HG03439 (cell line): Measurements from ENCODE around the gene WRAP73.

ENCODE experiments used
- ATAC-seq: cut with Tn5 transposase; IDR thresholded peaks from one replicate; pipeline ENCODE4 v1.9.1; 2021; ENCODE audit warnings: mild to moderate bottlenecking, moderate library complexity; ENCODE audit not compliant: unreplicated experiment

The WRAP73 gene

DNA sequence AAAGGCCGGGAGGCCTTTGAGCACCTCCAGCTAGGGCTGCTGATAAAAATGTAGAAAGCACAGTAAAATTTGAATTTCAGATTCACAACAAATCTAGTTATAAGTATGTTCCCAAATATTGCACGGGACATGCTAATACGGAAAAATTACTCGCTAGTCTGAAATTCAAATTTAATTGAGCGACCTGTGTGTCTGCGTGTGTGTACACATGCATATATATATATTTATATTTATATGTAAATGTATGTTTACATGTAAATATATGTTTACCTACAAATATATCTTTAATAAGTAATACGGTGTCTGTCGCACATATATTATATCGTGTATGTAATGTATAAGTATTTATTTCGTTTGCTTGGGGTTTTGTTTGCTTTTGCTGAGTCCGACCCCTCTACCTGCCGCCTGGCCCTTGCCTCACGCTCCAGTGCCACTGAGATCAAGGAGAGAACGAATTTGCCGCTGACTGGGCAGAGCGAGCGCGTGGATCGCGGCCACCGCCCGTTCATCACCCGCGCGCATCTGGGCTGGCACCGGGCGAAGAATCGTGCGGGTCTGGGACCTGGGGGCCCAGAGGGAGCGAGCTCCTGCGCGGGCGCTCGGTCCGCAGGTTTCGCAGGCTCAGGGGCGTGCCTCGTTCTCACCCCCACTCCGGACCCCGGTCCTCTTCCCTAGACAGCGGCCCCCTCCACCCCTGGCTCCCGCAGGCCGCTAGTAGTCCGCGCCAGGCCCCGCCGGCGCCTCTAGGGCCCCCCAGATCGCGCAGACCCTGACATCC lies 534 bp upstream of the WRAP73 start:
- no peak for ATAC-seq

DNA sequence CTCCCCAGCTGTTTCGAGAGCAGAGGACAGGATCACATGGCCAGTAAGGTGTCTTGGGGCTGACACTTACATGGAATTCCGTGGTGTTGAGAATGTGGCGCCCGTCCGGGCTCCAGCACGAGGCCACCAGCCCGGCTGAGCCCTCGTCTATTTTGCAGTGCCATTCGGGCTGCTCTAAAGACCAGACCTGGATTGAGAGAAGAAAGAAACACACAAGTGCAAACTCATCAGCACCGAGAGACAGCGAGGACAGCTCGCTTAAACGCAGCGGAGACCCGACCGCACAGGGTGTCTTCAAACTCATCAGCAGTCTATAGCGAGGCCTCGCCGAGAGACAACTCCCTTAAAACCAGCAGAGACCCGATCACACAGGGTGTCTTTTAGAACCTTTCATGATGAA lies 3.3 kb downstream of the WRAP73 start:
- ATAC-seq = no peak

DNA sequence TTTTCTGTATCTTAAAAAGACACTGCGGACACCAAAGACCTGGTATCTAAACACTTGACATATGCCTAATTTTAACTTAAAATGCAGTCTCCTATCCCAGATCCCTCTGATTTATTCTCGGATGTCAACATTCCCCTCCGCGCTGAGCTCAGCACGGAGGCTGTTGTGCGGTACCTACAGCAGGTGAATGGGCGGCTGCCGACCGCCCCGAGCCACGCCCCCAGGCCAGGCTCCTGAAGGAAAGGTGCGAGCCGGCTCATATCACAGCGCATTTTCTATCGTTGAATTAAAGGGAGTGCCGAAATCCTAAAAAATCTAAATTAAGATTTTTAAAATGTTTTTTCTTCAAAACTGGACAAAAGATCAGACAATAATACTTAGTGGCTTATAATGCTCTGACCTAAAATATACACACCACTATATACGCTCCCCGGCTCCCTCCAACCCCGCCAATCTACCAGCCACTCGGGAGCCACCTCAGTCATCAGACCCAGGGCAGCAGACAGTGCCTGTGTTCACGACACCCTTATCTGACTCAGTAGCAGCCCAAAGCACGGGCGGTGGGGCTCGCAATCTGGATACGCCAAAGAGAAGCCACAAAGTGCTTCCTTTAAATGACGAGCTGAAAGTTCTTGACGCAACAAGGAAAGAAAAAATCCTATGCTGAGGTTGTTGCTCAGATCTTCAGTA lies 4.1 kb downstream of the WRAP73 start:
- ATAC-seq = no peak

DNA sequence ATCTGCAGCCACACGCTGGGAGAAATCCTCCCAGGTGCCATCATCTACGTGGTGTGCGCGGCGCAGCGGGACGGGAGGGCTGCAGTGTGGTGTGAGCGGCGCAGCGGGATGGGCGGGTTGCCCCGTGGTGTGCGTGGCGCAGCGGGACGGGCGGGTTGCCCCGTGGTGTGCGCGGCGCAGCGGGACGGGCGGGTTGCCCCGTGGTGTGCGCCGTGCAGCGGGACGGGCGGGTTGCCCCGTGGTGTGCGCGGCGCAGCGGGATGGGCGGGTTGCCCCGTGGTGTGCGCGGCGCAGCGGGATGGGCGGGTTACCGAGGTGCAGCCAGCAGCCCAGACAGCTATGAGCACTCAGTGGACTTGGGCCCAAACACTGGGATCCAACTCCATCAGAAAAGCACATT lies 4.7 kb downstream of the WRAP73 start:
- ATAC-seq = no peak

DNA sequence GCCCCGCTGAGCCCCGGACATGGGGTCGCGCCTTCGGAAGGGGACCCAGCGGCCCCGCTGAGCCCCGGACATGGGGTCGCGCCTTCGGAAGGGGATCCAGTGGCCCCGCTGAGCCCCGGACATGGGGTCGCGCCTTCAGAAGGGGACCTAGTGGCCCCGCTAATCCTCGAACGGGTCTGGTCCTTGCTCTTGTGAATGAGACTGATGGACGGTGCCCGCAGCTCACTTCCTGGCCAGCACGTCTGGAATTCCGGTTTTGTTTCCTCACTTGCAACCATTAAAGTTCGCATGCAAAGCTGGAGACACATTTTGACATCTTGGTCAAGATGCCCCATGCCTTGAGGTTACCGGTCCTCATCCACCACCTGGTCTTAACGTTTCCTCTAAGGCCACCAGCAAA lies 5.6 kb downstream of the WRAP73 start:
- ATAC-seq = no peak

DNA sequence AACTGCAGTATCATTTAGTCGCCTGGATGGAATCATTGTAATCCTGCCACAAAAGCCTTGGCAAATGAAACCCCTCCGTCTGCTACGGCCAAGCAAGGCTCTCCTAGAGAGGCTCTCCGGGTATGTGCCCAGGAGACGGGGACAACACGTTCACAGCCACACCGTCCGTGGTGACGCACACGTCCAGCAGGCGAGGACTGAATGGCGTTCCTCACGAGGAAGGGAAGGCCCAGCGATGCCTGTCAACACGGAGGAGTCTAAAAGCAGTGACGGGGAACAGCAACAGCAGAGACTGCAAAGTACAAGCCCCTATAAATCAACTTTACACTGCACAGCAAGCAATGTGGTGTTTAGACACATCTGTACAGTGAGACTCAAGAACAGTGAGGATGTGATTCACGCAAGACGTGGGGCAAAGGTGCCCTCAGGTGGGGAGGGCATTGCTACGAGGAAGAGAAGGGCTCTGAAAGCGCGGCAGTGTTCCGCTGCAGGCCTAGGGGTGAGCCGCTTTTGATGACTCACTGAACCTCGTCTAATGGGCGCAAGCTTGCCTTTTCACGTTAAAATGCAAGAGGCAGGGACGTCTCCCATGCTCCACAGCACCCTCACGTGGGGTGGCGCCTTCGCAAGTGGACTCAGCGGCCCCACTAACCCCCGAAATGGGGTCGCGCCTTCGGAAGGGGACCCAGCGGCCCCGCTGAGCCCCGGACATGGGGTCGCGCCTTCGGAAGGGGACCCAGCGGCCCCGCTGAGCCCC lies 6.8 kb downstream of the WRAP73 start:
- no peak for ATAC-seq

DNA sequence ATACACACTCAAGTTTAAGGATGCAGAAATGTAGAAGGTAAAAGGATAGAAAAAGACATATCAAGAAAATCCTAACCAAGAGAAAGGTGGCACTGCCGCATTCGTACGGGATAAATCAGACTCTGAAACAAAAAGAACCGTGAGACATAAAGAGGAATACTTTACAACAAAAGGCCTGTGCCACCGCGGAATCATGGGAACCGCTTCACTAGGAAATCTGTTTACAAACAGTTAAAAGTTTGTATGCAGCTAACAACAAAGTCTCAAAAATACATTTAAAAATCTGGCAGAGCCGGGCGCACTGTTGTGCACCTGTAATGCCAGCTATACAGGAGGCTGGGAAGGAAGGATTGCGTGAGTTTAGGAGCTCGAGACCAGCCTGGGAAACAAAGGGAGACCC lies 8.1 kb downstream of the WRAP73 start:
- ATAC-seq = no peak

DNA sequence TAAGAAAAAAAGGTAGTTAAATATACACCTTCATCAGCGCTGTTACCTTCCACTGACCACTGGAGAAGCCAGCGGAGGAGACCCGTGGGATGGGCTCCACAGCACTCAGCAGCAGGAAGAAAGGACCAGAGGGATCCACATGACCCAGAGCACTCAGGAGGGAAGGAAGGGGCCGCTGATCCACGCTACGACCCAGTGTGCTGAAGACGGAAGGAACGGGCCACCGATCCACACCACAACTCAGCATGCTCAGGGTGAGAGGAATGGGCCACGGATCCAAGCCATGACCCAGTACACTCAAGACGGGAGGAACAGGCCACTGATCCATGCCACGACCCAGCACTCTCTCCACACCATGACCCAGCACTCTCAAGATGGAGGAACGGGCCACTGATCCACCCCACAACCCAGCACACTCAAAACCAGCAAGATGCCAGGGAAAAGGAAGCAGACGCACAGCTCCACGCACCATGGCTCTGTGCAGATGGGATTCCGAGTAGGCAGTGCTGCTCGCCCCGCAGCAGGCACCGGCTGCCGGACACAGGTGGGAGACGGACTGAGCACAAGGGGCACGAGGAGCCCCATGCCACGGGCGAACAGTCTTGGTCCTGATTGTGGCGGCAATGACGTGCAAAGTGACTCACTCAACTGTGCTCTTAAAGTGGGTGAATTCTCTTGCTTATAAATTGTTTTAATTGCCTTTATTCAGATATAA lies 8.7 kb downstream of the WRAP73 start:
- ATAC-seq = no peak

DNA sequence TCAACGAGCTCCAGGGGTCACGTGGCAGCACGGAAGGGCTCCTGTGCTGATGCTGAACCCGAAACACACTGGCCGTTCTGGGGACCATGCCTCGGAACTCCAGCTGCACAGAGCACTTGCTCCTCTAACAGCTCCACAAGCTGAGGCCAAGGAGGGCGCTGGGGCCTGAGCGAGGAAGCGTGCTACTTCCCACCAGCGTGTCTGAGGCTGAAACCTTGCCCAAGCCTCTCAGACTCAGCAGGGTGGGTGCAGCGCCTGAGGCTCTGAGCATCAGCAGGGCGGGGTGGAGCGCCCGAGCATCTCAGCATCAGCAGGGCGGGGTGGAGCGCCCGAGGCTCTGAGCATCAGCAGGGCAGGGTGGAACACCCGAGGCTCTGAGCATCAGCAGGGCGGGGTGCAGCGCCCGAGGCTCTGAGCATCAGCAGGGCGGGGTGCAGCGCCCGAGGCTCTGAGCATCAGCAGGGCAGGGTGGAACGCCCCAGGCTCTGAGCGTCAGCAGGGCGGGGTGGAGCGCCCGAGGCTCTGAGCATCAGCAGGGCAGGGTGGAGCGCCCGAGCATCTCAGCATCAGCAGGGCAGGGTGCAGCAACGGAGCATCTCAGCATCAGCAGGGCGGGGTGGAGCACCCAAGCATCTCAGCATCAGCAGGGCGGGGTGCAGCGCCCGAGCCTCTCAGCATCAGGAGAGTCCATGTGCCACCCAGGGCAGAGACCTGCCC lies 9.6 kb downstream of the WRAP73 start:
- no peak for ATAC-seq

DNA sequence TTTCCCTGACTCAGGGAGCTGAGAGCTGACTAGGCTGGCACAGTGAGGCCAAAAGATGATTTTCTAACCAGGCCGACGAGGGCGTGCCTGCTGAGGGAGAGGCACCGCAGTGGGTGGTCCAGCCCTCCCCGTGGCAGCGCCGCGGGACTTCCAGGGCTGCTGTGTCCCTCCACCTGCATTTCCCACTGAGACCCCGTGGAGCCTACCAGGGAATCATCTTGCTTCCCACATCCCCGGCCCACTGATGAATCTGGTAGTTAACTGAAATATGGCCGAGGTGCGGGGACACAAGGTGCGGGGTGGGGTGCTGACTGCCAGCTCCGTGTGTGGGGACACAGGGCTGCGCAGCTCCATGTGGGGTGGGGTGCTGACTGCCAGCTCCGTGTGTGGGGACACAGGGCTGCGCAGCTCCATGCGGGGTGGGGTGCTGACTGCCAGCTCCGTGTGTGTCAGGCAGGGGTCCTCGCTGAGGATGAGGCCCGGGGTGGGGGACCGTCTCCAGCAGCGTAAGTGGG lies 10.4 kb downstream of the WRAP73 start:
- no peak for ATAC-seq

DNA sequence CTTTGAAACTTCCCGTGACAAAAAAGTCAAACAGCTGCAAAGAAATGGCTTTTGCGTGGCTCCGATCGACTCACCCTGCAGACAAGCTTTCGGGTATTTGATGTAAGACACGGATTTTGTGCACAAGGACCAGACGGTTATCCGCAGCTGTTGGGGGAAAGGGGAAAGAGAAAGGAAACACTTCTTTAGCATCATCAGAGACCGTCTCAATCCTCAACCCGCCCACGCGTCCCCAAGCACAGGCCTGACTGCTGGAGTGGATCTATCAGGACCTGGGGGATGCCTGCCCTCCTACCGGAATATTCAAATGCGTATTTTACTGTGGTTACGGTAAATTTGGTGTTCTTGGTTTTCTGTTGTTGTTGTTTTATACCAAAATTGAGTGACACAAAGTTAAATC lies 11.2 kb downstream of the WRAP73 start:
- ATAC-seq = no peak

DNA sequence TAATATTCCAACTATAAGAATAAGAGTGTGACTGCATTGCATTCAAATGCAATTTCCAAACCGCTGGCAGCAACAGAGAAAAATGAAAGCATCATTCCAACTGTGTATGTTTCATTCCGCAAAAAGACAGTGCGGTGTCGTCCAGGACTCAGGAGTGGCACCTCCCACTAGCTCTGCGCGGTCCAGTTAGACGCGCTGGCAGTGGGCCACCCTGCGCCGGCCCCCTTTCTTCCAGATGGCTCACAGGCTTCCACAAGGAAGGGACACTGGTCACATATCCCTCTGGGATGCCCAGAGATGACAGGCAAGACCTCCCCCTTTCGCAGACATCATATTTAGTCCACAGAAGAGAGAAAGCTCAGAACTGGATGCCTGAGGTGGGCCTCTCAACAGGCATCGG lies 11.9 kb downstream of the WRAP73 start:
- no peak for ATAC-seq

DNA sequence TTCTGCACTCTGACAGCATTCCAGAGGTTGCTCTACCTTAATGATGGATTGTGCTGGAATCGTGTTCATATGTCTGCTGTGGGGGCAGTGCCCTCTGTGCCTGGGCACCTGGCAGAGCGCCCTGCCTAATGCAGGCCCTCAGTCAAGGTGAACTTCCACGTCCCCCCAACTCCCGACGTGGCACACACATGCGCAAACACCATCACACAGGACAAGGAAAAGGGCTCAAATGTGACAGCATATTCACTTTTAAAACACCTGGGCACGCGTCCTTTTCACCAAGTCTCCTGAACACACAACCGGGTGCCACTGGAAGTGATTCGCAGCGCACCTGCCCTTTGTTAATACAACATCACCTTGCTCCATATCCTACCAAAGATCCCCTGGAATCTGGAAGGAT lies 13.4 kb downstream of the WRAP73 start:
- no peak for ATAC-seq

DNA sequence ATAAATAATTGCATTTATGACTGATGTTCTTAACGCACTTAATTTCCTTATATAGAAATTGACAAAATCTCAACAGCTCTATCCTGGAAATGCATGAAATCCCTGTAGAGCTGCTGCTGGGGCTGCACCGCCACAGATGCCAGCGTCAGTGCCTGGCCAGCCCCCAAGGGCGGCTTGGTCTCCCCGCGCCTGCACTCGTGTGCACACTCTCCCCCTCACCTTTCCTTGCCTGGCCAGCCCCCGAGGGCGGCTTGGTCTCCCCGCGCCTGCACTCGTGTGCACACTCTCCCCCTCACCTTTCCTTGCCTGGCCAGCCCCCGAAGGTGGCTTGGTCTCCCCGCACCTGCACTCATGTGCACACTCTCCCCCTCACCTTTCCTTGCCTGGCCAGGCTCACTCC lies 13.8 kb downstream of the WRAP73 start:
- no peak for ATAC-seq

DNA sequence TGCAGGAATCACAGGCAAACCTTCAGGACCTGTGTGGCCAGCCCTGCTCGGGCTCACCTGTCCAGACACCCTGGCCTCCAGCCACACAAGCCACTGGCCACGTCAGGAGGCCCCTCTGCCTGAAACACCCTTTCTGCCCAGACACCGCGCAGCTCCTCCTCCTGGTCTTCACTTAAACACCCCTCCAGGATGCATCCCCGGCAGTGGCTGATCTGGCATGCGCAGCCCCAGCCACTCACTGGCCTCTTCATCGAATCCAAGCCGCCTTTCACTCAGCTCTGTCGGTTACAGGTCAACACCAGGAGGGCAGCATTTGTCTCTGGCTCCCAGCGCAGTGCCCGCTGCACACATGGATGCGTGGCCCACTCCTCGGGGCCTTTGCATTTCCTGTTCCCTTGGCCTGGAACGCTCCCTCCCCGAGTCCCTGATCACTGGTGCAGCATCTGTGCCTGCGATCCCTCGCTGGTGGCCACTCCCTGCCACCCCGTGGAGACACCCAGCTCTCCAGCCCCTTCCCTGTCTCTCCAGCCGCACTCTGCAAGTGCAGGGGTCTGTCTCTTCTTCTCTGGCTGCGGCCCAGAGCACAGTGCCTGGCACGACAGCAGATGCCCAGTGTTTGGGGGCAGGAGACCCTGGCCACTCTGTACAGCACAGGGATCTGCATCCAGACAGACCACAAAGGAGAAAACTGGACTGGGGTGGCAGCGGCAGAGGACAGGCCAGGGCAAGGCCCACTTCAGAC lies 15.7 kb downstream of the WRAP73 start:
- ATAC-seq = no peak

DNA sequence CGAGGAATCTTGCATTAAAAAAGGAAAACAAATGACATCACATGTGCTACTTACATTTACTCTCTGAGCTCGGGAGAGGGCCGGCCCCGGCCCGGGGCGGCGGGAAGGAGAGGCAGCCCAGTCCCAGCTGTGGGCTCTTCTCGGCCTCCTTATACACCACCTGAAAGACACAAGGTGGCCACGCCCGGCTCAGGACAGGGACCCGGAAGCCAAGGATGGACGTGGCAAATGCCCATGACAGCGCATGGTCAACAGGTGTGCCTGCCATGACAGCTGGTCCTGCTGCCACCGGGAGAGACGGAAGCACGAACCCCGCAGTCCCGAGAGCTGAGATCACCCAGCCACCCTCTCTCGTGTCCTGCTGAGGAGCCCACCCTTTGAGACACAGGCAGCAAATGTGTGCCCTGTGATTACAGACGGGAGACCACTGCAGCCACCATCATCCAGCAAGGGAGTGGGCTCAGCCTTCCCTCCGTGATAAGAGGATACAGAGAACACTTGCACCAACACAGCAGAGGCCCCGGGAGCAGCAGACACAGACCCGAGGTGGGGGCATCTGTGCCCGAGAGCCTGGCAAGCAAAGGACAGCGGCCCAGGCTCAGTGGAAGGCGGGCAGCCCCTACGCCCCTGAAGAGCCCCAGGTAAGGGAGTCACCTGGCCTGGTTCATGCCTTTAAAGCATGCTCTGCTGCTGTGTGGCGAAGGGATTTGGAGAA lies 16.4 kb downstream of the WRAP73 start:
- ATAC-seq = no peak

DNA sequence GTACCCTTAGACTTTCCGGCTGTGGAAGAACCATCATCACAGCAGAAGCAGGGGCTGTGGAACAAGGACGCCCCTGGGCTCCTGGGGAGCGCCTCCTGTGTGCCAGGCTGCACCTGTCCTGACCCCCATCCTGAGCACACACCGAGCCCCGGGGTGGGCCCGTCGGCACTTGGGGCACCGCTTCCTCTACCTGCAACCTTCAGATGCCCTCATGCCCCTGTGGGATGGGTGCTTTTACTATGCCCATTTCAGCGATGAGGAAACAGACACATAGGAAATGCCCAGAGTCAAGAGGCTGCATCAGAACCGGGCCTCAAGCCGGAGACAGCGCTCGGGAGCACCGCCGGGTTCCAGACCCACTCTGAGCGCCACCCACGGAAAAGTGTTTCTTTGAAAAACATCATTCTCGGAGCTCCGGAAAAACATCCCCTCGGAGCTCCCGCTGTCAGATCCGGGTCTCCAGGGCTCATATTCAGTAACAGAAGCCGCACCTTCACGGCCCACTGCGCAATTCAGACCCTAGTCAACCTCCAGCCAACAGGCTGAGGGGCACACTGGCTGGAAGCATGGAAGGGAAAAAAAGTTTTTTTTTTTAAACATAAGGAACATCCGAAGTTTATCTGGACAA lies 17.1 kb downstream of the WRAP73 start:
- ATAC-seq = no peak

DNA sequence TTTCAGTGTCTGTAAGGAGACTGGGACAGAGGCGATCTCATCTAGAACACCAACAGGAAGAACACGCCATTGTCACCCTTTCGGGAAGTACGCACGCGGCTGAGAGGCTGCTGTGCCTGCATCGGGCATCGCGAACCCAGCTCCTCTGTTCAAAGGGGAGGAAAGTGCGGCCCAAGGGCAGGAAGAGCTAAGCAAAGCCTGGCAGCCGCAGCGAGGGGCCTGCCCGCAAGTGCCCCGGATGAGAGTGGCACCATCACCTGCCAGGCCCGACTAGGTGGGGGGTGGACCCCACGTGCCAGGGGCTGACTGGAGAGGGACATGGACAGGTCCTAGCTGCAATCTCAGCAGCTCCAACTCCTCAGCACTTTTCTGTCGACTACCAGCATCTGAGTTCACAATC lies 17.6 kb downstream of the WRAP73 start:
- no peak for ATAC-seq
